Measurements from ENCODE around the gene ELP5.

Gene ELP5

DNA sequence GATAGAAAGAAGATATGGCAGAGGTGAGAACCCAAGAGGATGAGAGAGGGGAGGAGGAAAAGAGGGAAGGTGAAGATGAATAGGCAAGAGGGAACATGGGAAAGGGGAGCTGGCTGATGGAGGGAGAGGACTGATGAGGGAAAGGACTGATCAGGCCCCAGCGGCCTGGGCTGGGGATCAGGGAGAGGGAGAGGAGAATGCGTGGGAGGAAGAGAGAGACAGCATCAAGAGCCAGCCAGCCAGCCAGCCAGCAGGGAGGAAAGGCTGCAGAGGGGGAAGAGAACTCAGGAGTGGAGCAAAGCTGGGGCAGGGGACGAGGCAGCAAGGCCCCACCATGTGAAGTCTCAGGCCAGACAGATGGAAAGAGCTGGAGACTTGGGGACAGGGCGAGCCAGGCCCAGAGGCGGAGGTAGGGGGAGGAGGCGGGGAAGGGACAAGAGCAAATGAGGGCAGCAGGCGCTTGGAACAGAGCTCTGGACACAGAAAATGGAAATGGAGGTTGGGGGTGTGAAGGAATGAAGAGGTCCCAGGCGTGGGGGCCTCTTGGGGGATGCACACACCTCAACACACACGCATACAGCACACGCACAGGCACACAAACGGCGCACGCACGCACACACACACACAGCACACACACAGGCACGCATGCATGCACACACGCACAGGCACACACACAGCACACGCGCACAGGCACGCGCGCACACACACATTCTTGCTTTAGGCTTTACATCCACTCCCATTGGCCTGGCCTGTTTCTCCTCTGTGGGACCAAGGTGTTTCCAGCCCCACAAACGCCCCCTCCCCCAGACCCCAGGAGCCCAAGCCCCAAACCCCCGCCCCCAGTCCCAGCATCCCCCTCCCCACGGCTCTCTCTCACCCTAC, 44.7 kb upstream of the ELP5 start (continued):
- no peak for TF ChIP-seq MEIS1 (CRISPR knock-in tag; IDR thresholded peaks at IDR 0.05; ENCODE audit: borderline replicate concordance)
- TF ChIP-seq ZNF37A (tag by site-specific recombination; IDR thresholded peaks at IDR 0.05): no peak
- TF ChIP-seq ZNF624 (tag by site-specific recombination; IDR thresholded peaks at IDR 0.05): no peak
- no peak for TF ChIP-seq ZNF776 (tag by site-specific recombination; IDR thresholded peaks at IDR 0.05; ENCODE audit: borderline replicate concordance)
- no peak for TF ChIP-seq ZNF548 (tag by site-specific recombination; IDR thresholded peaks at IDR 0.05)
- TF ChIP-seq PRDM1 (tag by site-specific recombination; IDR thresholded peaks at IDR 0.05): peak; percentile 93
- no peak for TF ChIP-seq ZNF266 (tag by site-specific recombination; IDR thresholded peaks at IDR 0.05; ENCODE audit: low read depth)
- no peak for TF ChIP-seq ZNF76 (tag by site-specific recombination; IDR thresholded peaks at IDR 0.05; ENCODE audit: borderline replicate concordance, low read depth)
- TF ChIP-seq SP2 (tag by site-specific recombination; IDR thresholded peaks at IDR 0.05): 0 out of 2 replicates have a peak, but pooled peaks have one; percentile 2
- no peak for TF ChIP-seq ZNF391 (tag by site-specific recombination; IDR thresholded peaks at IDR 0.05; ENCODE audit: borderline replicate concordance, low read depth)
- TF ChIP-seq IKZF3 (tag by site-specific recombination; IDR thresholded peaks at IDR 0.05): no peak
- TF ChIP-seq ZNF701 (tag by site-specific recombination; IDR thresholded peaks at IDR 0.05): no peak
- no peak for TF ChIP-seq ZBTB44 (tag by site-specific recombination; IDR thresholded peaks at IDR 0.05)
- TF ChIP-seq ZNF501 (tag by site-specific recombination; IDR thresholded peaks at IDR 0.05): no peak
- TF ChIP-seq ZBTB6 (tag by site-specific recombination; IDR thresholded peaks at IDR 0.05): no peak
- TF ChIP-seq KLF16 (tag by site-specific recombination; IDR thresholded peaks at IDR 0.05): no peak
- TF ChIP-seq ZNF274 (IDR thresholded peaks at IDR 0.05; ENCODE audit: low read length): no peak
- no peak for TF ChIP-seq ZNF274 (tag by site-specific recombination; IDR thresholded peaks at IDR 0.05; ENCODE audit: borderline replicate concordance)
- TF ChIP-seq ZNF398 (tag by site-specific recombination; IDR thresholded peaks at IDR 0.05): peak; percentile 65
- TF ChIP-seq EGR2 (tag by site-specific recombination; IDR thresholded peaks at IDR 0.05; ENCODE audit: low read depth): peak; percentile 81
- TF ChIP-seq ZNF202 (tag by site-specific recombination; IDR thresholded peaks at IDR 0.05; ENCODE audit: borderline replicate concordance): no peak
- TF ChIP-seq, protein P1, sequence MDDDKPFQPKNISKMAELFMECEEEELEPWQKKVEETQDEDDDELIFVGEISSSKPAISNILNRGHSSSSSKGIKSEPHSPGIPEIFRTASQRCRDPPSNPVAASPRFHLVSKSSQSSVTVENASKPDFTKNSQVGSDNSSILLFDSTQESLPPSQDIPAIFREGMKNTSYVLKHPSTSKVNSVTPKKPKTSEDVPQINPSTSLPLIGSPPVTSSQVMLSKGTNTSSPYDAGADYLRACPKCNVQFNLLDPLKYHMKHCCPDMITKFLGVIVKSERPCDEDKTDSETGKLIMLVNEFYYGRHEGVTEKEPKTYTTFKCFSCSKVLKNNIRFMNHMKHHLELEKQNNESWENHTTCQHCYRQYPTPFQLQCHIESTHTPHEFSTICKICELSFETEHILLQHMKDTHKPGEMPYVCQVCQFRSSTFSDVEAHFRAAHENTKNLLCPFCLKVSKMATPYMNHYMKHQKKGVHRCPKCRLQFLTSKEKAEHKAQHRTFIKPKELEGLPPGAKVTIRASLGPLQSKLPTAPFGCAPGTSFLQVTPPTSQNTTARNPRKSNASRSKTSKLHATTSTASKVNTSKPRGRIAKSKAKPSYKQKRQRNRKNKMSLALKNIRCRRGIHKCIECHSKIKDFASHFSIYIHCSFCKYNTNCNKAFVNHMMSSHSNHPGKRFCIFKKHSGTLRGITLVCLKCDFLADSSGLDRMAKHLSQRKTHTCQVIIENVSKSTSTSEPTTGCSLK (tag by site-specific recombination; IDR thresholded peaks at IDR 0.05): no peak
- no peak for TF ChIP-seq ZNF112 (tag by site-specific recombination; IDR thresholded peaks at IDR 0.05)
- no peak for TF ChIP-seq INSM2 (tag by site-specific recombination; IDR thresholded peaks at IDR 0.05)
- TF ChIP-seq OVOL3 (tag by site-specific recombination; IDR thresholded peaks at IDR 0.05): no peak
- no peak for TF ChIP-seq ZNF350 (tag by site-specific recombination; IDR thresholded peaks at IDR 0.05)
- peak; percentile 78 for TF ChIP-seq ZFHX2 (tag by site-specific recombination; conservative IDR thresholded peaks at IDR 0.05)
- TF ChIP-seq, protein P2, sequence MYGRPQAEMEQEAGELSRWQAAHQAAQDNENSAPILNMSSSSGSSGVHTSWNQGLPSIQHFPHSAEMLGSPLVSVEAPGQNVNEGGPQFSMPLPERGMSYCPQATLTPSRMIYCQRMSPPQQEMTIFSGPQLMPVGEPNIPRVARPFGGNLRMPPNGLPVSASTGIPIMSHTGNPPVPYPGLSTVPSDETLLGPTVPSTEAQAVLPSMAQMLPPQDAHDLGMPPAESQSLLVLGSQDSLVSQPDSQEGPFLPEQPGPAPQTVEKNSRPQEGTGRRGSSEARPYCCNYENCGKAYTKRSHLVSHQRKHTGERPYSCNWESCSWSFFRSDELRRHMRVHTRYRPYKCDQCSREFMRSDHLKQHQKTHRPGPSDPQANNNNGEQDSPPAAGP (tag by site-specific recombination; IDR thresholded peaks at IDR 0.05): no peak
- no peak for TF ChIP-seq ZNF433 (tag by site-specific recombination; IDR thresholded peaks at IDR 0.05; ENCODE audit: low read depth)
